ENCODE data around the gene UBE2E2.
A peak's percentile ranks its signal among the peaks of the same experiment; 100 is the strongest.
"Not testable (repeated sequence)": the region's sequence is repeated elsewhere in the genome, so short reads cannot be mapped to it uniquely, and the experiment has no call there.

UBE2E2 gene

DNA sequence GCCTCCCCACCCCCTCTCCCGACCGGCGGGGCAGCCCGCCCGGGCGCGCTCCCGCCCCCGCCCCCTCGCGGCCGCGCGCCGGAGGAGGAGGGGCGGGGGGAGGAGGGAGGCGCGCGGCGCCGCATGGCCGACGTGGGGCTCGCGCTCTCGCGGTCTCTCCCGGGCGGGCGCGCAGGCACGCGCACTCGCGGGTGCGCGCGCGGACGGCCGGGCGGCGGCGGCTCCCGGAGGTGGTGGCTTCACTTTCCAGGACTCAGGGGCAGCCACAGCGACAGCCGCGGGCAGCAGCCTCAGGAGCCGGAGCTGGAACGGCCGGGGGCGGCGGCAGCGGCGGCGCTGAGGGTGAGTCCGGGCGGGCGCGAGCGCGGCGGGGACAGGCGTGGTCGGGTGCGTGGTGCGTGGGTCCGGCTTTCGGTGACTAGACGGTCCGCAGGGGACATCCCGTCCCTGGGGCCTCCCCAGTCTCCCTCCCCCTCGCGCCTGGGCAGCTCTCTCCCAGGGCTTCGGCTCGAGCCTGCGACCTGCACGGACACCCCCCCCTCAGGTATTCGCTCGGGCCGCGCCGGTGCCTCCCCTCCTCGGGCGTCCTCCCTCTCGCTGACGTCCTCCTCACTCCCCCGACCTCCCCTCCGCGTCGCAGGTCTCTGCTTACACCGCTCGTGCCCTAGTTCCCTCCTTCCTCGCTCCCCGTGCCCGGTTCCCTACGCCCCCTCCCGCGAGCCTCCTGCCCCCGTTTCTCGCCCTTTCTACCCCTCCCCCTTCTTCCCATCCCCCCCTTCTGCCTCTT lies at the start of gene UBE2E2:
Gene UBE2E2, plus strand, starts transcription at position 407 of the 787 bp plus-strand sequence.
- DNase-seq = peak; percentile 57

- DNase-seq = no peak
Observed at GRCh38 chr3:23153436-23153835, 49.7 kb upstream of the UBE2E2 start.

GRCh38 chr3:23157331-23157730 lies 45.8 kb upstream of the UBE2E2 start:
- DNase-seq = no peak

DNA sequence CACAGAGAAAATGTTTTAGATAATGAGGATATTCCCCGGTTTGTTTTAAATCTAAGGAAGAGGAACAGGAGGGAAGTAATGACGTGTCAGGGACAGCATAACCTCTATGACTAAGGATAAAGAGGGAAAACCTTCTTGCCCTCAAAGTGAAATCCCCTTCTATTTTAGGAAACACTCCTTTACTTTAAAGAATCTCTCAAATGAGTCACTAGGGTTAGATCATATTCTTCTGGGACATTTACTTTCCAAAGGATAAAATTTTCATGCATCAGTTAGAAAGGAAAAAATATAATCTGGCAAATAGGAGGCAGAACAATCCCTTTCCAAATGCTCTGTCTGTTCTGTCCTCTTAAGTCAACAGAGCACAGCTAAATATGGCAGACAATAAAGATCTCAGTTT lies 43.2 kb upstream of the UBE2E2 start:
- DNase-seq = no peak

- no peak for DNase-seq
Observed at GRCh38 chr3:23161308-23161707, 41.8 kb upstream of the UBE2E2 start.

GRCh38 chr3:23161896-23162570 lies 41.1 kb upstream of the UBE2E2 start:
- DNase-seq = no peak

DNA sequence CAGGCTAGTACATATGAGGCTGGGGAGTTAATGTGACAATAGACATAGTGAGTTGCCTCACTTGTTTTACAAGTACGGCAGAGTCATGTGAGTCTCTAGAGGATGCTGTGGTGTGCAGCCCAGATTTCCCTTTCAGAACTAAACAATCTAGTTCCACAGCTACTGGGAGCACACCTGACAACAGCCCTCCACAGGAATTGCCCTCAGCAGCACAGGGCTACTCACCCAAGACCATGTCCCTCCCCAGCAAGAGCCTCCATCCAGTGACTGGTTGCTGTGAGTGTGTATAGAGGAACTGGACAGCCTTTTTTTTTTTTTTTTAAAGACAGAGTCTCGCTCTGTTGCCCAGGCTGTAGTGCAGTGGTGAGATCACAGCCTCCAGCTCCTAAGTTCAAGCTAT lies 40.2 kb upstream of the UBE2E2 start:
- no peak for DNase-seq

DNA sequence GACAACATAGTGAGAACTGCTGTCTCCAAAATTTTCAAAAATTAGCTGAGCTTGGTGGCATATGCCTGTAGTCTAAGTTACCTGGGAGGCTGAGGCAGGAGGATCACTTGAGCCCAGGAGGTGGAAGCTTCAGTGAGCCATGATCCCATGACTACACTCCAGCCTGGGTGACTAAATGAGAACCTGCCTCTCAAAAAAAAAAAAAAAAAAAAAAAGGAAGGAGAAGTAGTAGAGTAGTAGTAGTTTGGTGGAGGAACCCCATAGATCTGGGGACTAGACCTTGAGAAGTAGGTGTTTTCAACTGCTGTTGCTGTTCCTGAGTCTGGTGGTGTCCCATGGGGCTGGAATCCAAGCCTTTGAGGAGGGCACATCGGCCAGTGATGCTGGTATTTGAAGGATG lies 38.4 kb upstream of the UBE2E2 start:
- no peak for DNase-seq

DNA sequence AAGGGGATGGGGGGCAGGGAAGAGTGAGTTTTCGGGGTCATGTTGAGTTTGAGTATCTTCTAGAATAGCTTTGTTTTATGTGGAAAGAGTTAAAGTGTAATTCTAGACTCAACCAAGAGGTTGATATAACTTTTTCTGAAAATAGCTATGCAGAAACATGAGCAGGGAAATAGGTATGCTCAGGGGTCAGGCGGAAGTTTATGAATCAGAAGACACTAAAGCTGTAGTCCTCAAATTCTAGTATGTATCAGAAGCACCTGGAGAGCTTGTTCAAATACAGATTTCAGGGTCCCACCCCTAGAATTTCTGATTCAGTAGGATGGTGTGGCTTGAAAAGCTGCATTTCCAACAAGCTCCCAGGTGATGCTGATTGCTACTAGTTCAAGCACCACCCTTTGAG lies 37.6 kb upstream of the UBE2E2 start:
- no peak for DNase-seq

DNA sequence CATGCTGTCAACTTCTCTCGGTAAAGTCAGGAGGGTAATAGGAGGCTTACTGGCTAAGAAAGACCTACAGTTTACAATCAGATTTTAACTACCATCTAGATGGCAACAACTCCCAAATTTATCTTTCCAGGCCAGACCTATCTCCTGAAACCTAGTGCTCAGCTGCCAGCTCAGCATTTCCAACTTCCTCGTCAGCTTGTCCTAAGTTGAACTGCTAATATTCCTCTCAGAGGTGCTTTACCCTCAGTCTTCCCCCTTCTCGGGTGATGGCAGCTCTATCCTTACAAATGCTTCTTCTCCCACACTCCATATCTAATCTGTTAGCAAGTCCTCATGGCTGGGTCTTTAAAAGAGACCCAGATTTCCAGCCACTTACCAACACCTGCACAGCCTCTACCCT lies 36.9 kb upstream of the UBE2E2 start:
- DNase-seq = no peak

DNA sequence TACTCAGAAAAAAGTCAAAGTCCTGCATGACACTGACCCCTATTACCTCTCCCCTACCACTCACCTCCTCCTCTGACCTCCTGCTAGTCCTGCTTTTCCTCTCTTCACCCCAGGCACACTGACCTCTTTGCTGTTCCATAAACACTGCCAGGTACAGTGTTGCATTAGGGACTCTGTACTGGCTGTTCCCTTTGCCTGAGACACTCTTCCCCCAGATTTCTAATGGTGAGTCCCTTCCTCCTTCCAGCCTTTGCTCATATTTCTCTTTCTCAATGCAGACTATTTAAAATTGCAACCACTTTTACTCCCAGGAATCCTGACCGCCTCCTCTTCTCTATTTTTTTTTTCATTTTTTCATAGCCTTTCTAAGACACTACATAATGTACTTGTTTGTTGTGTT lies 36.3 kb upstream of the UBE2E2 start:
- no peak for DNase-seq

DNA sequence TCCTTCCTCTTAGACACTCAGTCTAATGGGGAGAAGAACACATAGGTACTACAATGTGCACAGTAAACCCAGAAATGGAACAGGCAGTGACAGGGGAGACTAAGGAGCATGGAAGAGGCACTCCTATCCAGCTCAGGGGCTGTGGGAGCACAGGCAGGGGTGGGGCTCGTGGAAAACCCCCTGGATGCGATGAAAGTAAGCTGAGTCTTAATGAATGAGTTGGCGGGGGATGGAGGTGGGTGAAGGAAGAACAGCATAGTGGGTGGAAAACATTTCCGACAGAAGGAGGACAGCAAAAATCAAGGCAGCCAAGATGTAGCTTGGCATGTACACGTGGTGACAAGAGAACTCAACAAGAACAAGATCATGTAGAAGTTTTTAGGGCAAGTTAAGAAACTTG lies 33.6 kb upstream of the UBE2E2 start:
- no peak for DNase-seq

GRCh38 chr3:23170291-23170690 lies 32.8 kb upstream of the UBE2E2 start:
- DNase-seq = no peak

DNA sequence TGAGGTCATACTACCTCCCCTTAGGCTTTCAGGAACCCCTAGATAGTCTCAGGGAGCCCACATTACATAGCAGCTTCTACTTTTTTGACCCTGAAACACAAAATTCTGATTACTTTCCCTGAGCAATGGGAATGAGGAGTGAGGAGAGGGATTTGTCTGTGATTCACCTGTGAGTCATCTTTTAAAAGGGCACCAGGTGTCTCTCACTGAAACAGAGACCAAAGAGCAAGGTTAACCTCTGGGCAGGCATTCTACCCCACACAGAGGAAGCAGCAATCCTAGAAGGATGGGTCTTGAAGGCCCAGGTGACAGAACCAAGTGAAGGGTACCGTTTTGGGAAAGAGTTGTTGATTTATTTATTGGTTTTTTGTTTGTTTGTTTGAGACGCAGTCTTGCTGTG lies 31.1 kb upstream of the UBE2E2 start:
- no peak for DNase-seq

DNA sequence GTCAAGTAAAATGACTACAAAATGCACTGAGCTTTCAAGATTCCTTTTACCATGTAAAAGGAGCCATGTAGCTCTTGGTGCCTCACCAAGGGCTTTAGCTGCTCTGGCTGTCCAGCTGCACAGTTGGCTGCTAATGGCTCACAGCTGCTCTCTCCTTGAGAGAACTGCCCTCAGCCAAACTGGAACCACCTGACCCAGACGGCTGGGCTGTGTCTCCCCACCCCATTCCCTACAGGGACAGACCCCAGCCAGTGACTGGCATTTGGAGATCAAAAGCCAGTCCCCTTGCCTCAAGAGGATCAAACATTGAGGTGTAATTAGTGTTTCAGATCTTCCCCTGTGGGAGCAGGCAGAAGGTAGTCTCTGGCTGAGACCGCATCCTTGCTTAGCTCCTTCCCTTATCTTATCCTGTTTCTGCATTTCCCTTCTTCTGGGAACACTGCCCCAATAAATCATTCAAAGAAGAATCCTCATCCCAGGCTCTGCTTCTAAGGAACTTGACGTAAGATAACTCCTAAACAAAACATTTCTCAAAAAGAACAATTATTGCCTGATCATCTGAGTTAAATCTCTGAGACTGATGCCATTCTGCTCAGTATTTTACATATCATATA lies 28.6 kb upstream of the UBE2E2 start:
- no peak for DNase-seq

DNA sequence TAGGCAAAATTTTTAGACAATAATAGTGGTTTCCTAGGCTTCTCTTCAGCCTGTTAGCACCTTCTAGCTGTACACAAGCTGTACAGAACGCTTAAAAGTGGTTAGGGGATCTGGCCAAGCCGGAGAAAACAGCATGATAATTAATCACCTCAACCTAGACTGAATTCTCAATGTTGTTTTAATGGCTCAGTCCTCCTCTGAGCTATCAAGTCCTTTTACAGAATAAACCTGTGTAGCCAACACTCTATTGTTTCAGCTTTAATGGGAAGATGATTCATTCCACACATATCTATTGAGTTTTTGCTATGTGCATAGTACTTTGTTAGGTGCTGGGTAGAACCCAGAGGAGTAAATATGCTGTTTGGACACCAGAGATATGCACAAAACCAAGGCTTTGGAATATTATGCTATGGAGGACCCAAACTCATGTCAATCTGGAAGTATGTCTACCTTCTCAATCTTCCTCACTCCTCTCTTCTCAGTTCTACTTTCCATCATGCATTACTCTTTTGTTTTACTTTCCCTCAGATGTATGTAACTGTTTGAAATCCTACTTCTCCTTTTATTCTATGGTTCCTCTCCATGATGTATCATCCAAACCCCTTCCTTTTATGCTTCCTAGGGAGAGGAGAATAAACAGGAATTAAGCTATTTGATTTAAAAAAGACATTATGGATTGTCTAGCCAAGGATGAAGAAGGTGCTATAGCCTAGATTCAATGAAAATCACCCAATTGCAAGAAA lies 27.6 kb upstream of the UBE2E2 start:
- no peak for DNase-seq

DNA sequence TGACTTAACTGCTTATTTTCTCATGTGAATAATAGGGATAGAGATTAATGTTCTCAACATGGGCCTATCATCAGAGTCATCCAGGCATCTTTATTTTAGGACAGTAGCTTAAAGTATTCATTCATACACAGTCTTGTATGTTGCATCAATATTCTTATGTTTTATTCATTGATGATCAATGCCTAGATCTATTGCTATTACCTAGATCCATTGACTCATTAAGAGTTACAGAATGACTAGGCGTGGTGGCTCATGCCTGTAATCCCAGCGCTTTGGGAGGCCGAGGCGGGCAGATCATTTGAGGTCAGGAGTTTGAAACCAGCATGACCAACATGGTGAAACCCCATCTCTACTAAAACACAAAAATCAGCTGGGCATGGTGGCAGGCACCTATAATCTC lies 26.3 kb upstream of the UBE2E2 start:
- not testable (repeated sequence) for DNase-seq

- no peak for DNase-seq
Observed at GRCh38 chr3:23182996-23183513, 20.1 kb upstream of the UBE2E2 start.

GRCh38 chr3:23183731-23184130 lies 19.4 kb upstream of the UBE2E2 start:
- DNase-seq = peak; percentile 32

DNA sequence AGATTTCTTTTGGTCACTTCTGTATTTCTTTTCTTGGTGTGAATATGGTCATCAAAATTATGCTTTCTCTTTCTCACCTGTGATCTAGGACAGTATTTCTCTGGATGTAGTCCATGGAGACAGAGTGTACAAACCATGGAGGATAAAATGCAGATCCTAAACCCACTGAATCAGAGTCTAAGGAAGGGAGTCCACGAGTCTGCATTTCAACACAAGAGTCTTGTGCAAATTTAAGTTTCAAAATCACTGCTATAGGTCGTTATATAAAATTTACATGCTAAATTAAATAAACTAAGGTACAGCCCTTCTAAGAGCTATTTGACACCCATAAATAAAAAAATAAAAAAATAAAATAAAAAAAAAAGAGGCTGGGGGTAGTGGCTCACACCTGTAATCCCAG lies 17.3 kb upstream of the UBE2E2 start:
- DNase-seq = no peak

- no peak for DNase-seq
Observed at GRCh38 chr3:23189187-23189586, 13.9 kb upstream of the UBE2E2 start.

- DNase-seq = no peak
Observed at GRCh38 chr3:23192816-23193215, 10.3 kb upstream of the UBE2E2 start.

DNA sequence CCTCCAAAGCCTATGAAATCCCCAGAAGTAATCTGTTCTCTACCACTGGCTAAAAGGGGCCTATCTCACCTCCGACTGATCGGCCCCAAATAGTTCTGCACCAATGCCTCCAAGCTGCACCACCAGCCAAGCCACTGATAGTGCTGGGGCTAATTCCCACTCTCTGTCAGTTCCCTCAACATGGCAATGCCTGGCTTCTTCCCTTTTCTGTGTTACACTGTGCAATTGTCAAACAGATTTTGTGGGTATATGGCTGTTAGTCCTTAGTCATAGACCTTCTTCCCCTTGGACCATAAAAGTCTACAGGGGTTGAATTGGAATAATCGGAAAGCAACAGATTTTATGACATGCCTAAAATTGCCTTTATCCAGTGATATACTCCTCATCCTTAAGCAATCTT lies 9.3 kb upstream of the UBE2E2 start:
- DNase-seq = no peak
